Fibroblast of pulmonary artery (primary cell): ENCODE measurements around the gene C20orf202.

Source experiments
- DNase-seq: peaks from one replicate; pipeline ENCODE4 v3.0.0-alpha.2; 2010; ENCODE audit warnings: low read depth
- H3K4me3 ChIP-seq: replicated peaks from 2 replicates; pipeline ENCODE4 v1.5.1; 2011; ENCODE audit warnings: low read depth, mild to moderate bottlenecking, control low read depth, low read length, moderate library complexity
- TF ChIP-seq, protein P1 (sequence below): IDR thresholded peaks from 2 replicates; pipeline ENCODE4 v1.5.1; 2011; ENCODE audit warnings: mild to moderate bottlenecking, control low read depth, low read length, inconsistent platforms; ENCODE audit errors: missing control alignments

C20orf202 gene

DNA sequence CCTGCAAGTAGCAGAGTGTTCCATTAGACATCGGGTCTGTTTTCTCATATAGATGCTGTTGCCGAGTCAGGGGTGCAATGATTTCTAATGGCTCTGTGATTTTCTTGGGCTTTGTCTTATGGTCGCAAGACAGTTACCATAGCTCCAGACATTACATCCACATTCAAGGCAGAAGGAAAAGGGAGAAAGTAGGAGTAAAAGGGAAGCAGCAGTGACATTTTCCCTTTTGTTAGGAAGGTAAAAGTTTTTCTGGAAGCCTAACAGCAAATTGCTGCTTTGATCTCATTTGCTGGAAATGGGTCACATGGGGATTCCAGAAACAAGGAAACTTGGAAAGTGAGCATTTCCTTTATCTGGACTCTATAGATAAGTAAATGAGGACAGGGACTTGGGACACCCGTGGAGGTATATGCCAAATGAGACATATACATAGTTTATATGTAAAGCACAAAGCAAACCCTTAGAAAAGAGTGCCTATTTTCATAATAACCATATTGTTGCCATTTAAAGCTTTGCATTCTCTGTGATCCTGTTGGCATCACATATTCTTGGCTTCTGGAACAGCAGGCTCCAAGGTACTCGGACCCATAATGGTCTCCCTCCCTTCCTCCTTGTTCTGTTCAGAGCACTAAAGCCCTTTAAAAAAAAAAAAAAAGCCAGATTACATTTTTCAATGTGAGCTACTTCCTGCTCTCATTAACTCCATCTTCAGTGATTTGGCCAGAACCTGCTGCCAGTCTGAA, at the start of gene C20orf202:
TSS of gene C20orf202 (plus strand) at position 693 of the 743 bp plus-strand sequence. CDS start 132 bp downstream, outside the sequence.
- DNase-seq = no peak
- H3K4me3 ChIP-seq = no peak within 1 kb of the TSS
- TF ChIP-seq, protein P1, sequence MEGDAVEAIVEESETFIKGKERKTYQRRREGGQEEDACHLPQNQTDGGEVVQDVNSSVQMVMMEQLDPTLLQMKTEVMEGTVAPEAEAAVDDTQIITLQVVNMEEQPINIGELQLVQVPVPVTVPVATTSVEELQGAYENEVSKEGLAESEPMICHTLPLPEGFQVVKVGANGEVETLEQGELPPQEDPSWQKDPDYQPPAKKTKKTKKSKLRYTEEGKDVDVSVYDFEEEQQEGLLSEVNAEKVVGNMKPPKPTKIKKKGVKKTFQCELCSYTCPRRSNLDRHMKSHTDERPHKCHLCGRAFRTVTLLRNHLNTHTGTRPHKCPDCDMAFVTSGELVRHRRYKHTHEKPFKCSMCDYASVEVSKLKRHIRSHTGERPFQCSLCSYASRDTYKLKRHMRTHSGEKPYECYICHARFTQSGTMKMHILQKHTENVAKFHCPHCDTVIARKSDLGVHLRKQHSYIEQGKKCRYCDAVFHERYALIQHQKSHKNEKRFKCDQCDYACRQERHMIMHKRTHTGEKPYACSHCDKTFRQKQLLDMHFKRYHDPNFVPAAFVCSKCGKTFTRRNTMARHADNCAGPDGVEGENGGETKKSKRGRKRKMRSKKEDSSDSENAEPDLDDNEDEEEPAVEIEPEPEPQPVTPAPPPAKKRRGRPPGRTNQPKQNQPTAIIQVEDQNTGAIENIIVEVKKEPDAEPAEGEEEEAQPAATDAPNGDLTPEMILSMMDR = no peak

DNA sequence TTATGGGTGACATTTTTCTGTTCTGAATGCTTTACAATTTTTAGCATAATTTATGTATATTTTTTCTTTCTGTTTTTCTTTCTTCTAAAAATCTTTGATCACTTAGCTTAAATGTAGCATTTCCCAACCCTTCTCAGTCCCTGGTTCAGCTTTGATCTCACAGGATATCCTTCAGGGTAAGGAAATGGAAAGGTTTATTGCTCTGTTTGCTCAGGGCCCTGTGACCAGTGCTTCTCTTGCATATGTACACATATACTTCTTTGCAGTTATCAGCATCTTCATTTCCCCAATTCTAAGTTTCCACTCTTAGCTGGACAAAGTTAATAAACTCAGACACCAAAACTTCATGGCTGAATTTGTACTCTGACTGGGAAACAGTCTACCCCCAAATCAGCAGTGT, 49.0 kb upstream of the C20orf202 start:
- H3K4me3 ChIP-seq = no peak overlapping the region
- no peak for DNase-seq
- TF ChIP-seq, protein P1 = no peak

DNA sequence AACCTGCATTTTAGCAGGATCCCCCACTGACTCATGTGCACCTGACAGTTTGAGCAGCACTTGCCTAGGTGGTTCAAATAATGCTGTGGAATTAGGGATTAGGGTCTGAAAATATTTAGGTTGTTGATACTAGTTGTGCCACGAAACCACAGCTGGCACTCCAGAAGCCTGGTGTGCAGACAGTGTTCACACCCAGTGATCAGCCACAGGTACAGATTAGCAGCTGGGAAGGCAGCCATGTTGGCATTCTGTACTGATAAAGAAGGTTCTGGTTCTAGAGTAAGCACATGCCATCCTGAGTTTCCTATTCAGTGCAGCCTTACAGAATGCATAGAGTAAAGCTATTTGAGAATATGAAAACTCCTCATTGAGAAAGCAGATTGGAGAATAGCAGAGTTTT, 48.6 kb upstream of the C20orf202 start:
- TF ChIP-seq, protein P1 = no peak
- DNase-seq = no peak

DNA sequence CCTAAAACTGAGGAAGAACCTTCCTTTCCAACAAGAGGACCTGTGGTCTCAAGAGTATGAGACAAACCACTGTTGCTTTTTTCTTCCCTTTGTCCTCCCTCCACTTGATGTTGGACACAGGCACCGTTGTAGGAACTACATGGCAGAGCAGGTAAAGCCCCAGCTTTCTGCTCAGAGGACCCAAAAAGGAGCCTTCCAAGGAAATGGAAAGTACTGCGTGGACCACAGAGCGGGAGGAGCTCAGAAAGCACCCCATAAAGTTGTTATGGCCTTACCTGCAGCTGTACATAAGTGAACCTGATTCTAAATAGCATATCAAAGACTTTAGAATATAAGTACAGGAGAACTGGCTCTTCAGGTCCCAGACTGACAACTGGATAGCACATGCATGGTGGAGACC, 47.9 kb upstream of the C20orf202 start:
- no peak for DNase-seq
- TF ChIP-seq, protein P1 = no peak
- no peak overlapping the region for H3K4me3 ChIP-seq

More for the DNA sequence above, 48.6 kb upstream of the C20orf202 start:
- H3K4me3 ChIP-seq = no peak overlapping the region

DNA sequence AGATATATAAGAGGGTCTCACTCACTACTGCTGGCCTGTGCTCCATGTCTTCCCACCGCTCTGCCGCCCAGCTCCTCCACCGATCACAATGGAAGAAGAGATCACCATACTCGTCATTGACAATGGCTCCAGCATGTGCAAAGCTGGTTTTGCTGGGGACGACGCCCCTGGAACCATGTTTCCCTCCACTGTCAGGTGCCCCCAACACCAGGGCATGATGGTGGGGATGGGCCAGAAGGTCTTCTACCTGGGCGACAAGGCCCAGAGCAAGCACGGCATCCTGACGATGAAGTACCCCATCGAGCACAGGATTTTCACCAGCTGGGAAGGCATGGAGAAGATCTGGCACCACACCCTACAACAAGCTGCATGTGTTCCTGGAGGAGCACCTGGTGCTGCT, 42.8 kb upstream of the C20orf202 start:
- TF ChIP-seq, protein P1 = no peak
- no peak for DNase-seq

DNA sequence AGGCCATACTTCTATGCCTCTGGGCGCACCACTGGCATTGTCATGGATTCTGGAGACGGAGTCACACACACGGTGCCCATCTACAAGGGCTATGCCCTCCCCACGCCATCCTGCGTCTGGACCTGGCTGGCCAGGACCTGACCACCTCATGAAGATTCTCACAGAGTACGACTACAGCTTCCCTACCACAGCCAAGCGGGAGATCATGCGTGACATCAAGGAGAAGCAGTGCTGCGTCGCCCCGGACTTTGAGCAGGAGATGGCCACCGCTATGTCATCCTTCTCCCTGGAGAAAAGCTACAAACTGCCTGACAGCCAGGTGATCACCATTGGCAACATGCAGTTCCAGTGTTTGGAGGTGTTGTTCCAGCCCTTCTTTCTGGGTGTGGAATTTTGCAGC, 42.3 kb upstream of the C20orf202 start:
- TF ChIP-seq, protein P1 = no peak
- no peak overlapping the region for H3K4me3 ChIP-seq
- DNase-seq = no peak

More for the DNA sequence above, 42.8 kb upstream of the C20orf202 start:
- H3K4me3 ChIP-seq = no peak overlapping the region

DNA sequence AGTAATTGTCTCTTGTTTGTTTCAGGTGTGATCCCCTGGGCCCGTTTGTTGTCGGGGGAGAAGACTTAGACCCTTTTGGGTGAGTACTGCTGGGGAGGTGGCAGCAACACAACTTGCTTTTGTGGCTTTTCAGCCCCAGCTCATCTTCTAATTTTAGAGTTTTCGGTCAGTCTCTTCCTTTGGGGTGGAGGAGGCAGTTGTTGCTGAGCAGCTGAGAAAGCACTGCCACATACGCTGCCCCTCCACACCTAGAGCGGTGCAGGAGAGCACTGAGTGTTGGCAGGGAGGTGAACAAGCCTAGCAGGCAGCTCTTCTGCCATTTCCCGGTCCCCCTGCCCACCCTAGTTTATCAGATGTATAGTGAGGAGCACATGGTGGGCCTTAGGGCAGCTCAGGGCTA, 40.1 kb upstream of the C20orf202 start:
- DNase-seq = no peak
- TF ChIP-seq, protein P1 = no peak

More for the DNA sequence above, 40.1 kb upstream of the C20orf202 start:
- H3K4me3 ChIP-seq = no peak overlapping the region
